Spinal cord (tissue), 10 donors: ENCODE results near the gene HHAT. TPM values are rescaled to one million over a fixed set of nuclear protein-coding genes. Genes with fewer than 3 reads are reported as not detected.

Source experiments
- DNase-seq, 6 donors: peaks; one replicate each; pipeline versions ENCODE4 v3.0.0 to v3.0.0-alpha.2; 2013 to 2015; ENCODE audit warnings: low spot score in 6 of 6, low read depth in 4 of 6
- H3K27ac ChIP-seq: one replicate; pipeline ENCODE4 v1.5.1; 2013; ENCODE audit warnings: low read depth, low read length, control low read depth
- H3K27me3 ChIP-seq: one replicate; pipeline ENCODE4 v1.6.1; 2013; ENCODE audit warnings: low read length; ENCODE audit not compliant: control insufficient read depth, insufficient read depth
- H3K36me3 ChIP-seq: one replicate; pipeline ENCODE4 v1.6.1; 2013; ENCODE audit warnings: low read length; ENCODE audit not compliant: control insufficient read depth, insufficient read depth
- H3K4me1 ChIP-seq: one replicate; pipeline ENCODE4 v1.6.1; 2013; ENCODE audit warnings: low read length; ENCODE audit not compliant: control insufficient read depth, insufficient read depth
- H3K4me3 ChIP-seq: one replicate; pipeline ENCODE4 v1.5.1; 2013; ENCODE audit warnings: low read depth, low read length, control low read depth
- H3K9me3 ChIP-seq: one replicate; pipeline ENCODE4 v1.6.1; 2013; ENCODE audit warnings: low read length; ENCODE audit not compliant: control insufficient read depth, insufficient read depth
- WGBS: methylation state at CpG from one replicate; pipeline ENCODE4 v1.1.5; 2013; ENCODE audit warnings: missing lambda C conversion rate; ENCODE audit not compliant: insufficient coverage; 5-methylcytosine and 5-hydroxymethylcytosine counted together
- polyA plus RNA-seq, 2 donors: library from polyadenylated mRNA; unstranded; fragments of 120-200 nt; gene quantifications; one replicate each; pipeline ENCODE4 v1.2.1, GENCODE V29; 2013; ENCODE audit not compliant: insufficient read length in 2 of 2
- total RNA-seq, 2 donors: library from RNA; depleted of rRNA in 1 of 2; stranded (reverse); fragments of 120-200 nt in 1 of 2; fragments of >200 nt in 1 of 2; gene quantifications; one replicate each; pipeline versions ENCODE4 v1.2.3 to v1.2.4, GENCODE V29; 2013 to 2014
- donor health status: healthy.

HHAT gene
- total and polyA plus RNA-seq, 4 donors: 4.8 to 8.0 (median 6.1) TPM

DNA sequence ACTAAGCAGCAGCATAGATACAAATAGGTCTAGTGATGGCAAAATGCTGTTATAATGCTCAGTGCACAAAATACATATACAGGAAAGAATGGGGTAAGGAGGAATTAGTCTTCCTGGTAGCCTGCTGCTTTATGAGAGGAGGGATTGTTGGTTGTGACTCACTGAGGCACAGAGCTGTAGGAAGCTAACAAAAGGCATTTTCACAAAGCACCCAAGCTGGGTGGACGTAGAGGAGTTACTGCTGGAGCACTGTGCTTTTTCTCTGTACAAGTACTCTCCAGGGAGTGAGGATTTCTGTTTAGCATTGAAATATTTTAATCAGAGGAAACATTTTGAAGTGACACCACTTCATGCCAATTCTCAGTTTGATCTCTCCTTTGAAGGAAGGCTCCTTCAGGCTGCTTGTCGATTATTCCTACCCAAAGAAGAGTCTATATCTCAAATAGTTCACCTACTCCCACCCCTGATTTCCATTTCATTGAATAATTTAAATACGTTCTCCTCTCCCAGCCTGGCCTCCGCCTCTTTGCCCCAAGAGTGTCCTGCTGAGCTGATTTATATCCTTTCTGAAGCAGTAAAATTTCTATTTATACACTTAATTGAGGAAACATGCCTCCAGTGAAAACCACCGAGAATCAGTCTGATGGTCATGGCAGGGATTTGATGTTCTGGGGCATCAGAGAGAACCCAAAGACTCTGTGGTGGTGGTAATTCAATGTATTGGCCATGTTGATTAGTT, 271.9 kb downstream of the HHAT start:
- WGBS: 100% methylated on average over 1 of the region's 5 CpGs
- Histone ChIP-seq H3K27ac (no peak overlapping the region), H3K36me3 (no peaks in the 10 kb centered on the region), H3K27me3 (no peaks in the 10 kb centered on the region), H3K9me3 (no peaks in the 10 kb centered on the region), H3K4me3 (no peak overlapping the region), H3K4me1 (peaks cover 12% of the 10 kb centered on the region)
- peak in 1 of 6 donors; percentile 28 for DNase-seq

DNA sequence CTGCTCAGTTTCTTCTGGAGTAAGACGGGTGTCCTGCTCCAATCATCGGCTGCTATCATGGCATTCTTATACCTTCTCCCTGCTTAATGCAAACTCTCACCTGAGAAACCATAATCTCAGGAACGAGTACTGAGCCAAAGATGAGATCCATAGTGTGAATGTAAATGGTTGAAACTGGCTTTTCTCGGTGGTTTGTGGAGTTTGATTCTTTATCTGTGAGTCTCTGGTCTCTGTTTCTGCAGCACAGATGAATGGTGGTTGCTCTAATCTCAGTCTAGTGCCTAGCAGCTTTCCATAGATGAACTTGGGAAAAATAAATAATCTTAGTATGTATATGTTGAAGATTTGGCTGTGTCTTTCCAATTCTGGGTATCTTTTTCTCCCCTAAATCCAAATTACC, 274.4 kb downstream of the HHAT start:
- no peak for DNase-seq
- WGBS: no CpG with 5 or more reads among the region's 4 CpGs
- Histone ChIP-seq H3K36me3 (no peaks in the 10 kb centered on the region), H3K9me3 (peaks cover 5% of the 10 kb centered on the region), H3K4me3 (no peak overlapping the region), H3K27ac (no peak overlapping the region), H3K27me3 (no peaks in the 10 kb centered on the region), H3K4me1 (peaks cover 4% of the 10 kb centered on the region)

DNA sequence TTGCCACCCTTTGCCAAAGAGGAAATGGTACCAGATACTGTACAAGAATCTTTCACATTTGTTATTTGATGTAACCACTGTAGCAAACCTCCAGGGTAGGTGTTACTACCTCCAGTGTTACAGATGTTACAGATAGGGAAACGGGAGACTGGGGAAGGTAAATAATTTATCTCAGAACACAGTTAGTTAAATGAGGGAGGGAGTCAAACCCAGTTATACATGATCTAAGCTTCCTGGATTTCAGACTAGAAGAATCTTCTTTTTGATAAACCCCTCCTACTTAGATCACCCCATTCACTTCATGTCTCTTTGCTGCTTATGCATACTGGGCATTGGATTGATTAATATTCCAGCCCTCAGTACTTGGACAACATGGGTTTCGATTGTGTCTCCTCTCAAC, 276.4 kb downstream of the HHAT start:
- Histone ChIP-seq H3K27ac (no peak overlapping the region), H3K4me1 (no peaks in the 10 kb centered on the region), H3K9me3 (peaks cover 5% of the 10 kb centered on the region), H3K27me3 (no peaks in the 10 kb centered on the region), H3K4me3 (no peak overlapping the region), H3K36me3 (no peaks in the 10 kb centered on the region)
- DNase-seq: no peak
- WGBS: no CpG with 5 or more reads among the region's 2 CpGs

DNA sequence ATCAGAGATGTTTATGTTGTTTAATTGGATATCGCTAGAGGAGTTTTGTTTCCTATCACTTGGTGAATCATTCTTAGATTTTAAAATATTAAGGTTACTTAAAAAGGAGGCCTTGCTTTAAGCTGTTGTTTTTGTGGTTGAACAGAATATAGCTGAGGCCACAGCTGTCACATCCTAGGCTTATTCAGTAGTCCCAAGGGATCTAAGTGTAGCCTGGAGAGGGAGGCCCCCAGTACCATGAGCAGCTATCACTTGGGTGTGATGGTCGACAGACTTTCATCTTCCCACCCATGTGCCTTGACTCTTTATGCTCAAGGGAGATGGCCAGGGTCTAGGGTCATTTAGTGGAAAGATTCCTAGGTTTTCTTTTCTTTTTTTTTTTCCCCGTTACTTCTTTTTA, 278.7 kb downstream of the HHAT start:
- Histone ChIP-seq H3K36me3 (no peaks in the 10 kb centered on the region), H3K4me1 (no peaks in the 10 kb centered on the region), H3K27me3 (no peaks in the 10 kb centered on the region), H3K9me3 (peaks cover 5% of the 10 kb centered on the region), H3K27ac (no peak overlapping the region), H3K4me3 (no peak overlapping the region)
- DNase-seq: no peak
- WGBS: no CpG with 5 or more reads among the region's 3 CpGs

DNA sequence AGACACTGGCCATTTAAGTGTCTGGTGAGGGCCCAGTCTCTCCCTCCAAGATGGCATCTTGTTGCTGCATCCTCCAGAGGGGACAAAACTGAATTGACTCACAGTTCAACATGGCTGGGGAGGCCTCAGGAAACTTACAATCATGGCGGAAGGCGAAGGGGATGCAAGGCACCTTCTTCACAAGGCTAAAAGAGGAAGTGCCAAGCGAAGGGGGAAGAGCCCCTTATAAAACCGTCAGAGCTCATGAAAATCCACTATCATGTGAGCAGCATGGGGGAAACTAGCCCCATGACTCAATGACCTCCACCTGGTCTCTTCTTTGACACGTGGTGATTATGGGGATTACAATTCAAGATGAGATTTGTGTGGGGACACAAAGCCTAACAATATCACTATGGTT, 280.1 kb downstream of the HHAT start:
- 100% methylated on average over 1 of the region's 5 CpGs for WGBS
- no peak for DNase-seq
- H3K27me3 ChIP-seq: no peaks in the 10 kb centered on the region
- H3K4me1 ChIP-seq: no peaks in the 10 kb centered on the region
- H3K4me3 ChIP-seq: no peak overlapping the region
- H3K9me3 ChIP-seq: peaks cover 5% of the 10 kb centered on the region
- H3K36me3 ChIP-seq: no peaks in the 10 kb centered on the region
- H3K27ac ChIP-seq: no peak overlapping the region

DNA sequence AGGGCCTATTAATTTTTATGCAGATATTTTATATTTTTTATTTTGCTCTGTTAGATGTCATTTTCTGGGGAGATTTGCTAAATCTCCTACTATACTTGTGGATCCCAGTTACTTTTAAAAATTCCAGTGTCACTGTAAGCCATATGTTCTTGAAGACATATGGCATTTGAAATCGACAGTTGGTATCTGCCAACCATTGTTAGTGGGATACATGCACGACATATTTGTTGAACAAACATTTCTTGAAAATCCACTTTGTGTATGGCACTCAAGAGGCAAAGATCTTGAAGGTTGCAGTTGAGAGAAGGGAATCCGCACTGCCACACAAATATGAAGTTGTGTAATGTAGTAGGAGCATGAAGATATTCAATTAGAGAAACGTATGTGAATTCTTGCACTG, 287.7 kb downstream of the HHAT start:
- Histone ChIP-seq H3K4me3 (no peak overlapping the region), H3K27ac (no peak overlapping the region), H3K36me3 (no peaks in the 10 kb centered on the region), H3K4me1 (peaks cover 7% of the 10 kb centered on the region), H3K27me3 (no peaks in the 10 kb centered on the region), H3K9me3 (no peaks in the 10 kb centered on the region)
- peak in 1 of 6 donors; percentile 51 for DNase-seq
- WGBS: 100% methylated on average over 2 of the region's 4 CpGs

DNA sequence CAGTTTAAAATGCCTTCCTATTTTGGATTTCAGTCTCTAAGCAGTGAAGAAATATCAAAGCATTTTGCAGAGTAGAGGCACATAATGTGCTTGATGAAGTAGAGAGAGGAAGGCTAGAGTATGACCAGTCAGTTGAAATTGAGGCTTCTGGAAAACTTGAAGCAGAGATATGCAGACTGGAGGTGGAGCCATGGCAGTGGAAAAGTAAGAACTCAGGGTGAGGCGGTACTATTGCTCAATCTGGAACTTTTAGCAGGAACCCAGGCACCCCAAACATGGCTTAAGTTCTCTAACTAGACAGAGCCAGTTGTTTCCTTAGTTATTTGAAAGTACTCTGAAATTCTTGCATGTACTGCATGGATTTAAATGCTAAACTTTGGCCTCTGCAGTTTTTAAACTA, 288.6 kb downstream of the HHAT start:
- Histone ChIP-seq H3K36me3 (no peaks in the 10 kb centered on the region), H3K27ac (no peak overlapping the region), H3K27me3 (no peaks in the 10 kb centered on the region), H3K9me3 (no peaks in the 10 kb centered on the region), H3K4me3 (no peak overlapping the region), H3K4me1 (peaks cover 7% of the 10 kb centered on the region)
- no CpG with 5 or more reads among the region's 1 CpG for WGBS
- DNase-seq: no peak

DNA sequence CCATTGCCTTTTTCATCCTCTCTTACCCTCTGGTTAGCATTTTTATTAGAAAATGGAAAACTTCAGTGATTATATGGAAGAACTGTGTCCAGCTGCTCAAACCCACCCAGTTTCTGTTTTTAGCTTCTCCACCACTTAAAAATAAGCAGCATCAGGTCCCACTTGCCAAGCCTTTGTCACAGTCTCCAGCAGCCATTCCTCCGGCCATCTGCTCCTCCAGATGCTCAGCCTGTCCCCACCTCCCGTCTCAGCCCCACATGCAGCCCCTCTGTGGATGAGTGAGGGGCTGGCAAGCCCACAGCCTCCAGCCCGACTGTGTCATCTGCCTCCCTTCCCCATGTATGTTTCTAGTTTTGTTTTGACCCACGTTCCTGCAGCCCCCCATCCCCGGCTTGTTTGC, 289.7 kb downstream of the HHAT start:
- H3K4me1 ChIP-seq: peaks cover 7% of the 10 kb centered on the region
- 63% methylated on average over 4 of the region's 5 CpGs for WGBS
- no peak overlapping the region for H3K4me3 ChIP-seq
- H3K9me3 ChIP-seq: no peaks in the 10 kb centered on the region
- peak in 1 of 6 donors; percentile 82 for DNase-seq
- no peak overlapping the region for H3K27ac ChIP-seq
- H3K27me3 ChIP-seq: no peaks in the 10 kb centered on the region
- no peaks in the 10 kb centered on the region for H3K36me3 ChIP-seq

DNA sequence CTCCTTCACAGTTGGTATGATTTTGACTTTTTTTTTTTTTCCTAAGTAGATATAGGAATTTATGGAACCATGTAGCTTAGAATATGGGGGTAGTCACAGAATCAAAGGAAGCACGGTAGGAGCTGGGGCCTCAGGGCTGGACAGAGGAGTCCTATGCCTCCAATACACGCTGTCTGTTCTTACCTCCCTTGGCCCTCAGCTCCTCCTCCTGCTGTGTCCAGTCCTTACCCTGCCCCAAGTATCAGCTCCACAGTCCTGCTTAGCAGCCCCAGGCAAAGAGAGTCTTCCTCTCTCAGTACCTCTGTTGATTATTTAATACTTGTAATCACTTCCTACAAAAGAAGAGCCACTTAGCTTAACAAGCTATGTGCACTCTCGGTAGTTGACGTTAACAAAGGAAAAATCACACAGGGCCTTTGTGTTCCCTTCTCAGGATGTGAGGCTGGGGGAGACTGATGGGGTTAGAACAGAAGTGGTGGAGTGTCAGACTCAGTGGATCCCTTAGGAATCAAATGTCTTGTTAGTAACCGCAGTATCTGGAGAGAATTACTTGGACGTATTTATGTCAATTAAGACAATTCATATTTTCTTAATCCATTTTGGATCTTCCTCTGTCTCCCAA, 292.3 kb downstream of the HHAT start:
- no peaks in the 10 kb centered on the region for H3K9me3 ChIP-seq
- 52% methylated on average over 3 of the region's 6 CpGs for WGBS
- DNase-seq: no peak
- H3K27ac ChIP-seq: no peak overlapping the region
- no peaks in the 10 kb centered on the region for H3K36me3 ChIP-seq
- peaks cover 7% of the 10 kb centered on the region for H3K4me1 ChIP-seq
- H3K27me3 ChIP-seq: no peaks in the 10 kb centered on the region
- H3K4me3 ChIP-seq: no peak overlapping the region

DNA sequence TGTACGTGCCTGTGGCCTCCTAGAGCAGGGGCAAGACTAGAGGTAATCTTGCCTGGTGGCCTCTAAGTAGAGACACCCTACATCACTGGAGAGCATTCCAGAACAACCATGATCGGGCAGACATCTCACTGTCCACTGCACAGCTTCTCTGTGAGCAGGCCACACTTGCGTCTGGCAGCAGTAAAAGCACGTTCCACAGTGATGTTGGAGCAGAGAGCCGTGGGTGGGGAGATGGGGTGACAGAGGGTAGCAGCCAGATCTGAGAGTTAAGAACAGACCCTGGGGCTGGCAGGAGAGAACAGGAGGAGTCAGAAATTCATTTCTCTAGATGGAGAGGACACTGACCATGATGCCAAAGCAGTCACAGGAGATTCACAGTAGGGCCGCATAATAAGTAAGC, 293.0 kb downstream of the HHAT start:
- no peaks in the 10 kb centered on the region for H3K27me3 ChIP-seq
- no peaks in the 10 kb centered on the region for H3K36me3 ChIP-seq
- no peaks in the 10 kb centered on the region for H3K9me3 ChIP-seq
- no peak for DNase-seq
- 89% methylated on average over 6 of the region's 6 CpGs for WGBS
- peaks cover 7% of the 10 kb centered on the region for H3K4me1 ChIP-seq
- no peak overlapping the region for H3K27ac ChIP-seq
- no peak overlapping the region for H3K4me3 ChIP-seq
